WTC11 (cell line): ENCODE data around the gene RPL14. TPM values are rescaled to one million over a fixed set of nuclear protein-coding genes. Genes with fewer than 3 reads are reported as not detected.

ENCODE experiments used
- ATAC-seq: fragments of 200-7000 bp; cut with Tn5 transposase; 2 replicates; pipeline ENCODE4 v1.10.0; 2021; ENCODE audit warnings: mild to moderate bottlenecking, moderate library complexity
- CTCF ChIA-PET: fragments of 300-600 bp; sonication (Branson Sonifier 250); formaldehyde crosslinking; loops from one replicate; lab custom pipeline; 2021; ENCODE audit warnings: antibody characterized with exemption; lab: Charles Lee
- POLR2A ChIA-PET: fragments of 350-600 bp; sonication (Branson Sonifier 250); formaldehyde crosslinking; loops from one replicate; lab custom pipeline; 2021; ENCODE audit warnings: antibody characterized with exemption; lab: Charles Lee
- DNase-seq: peaks from one replicate; pipeline ENCODE4 v3.0.0; 2021; ENCODE audit warnings: low spot score
- H3K27ac Mint-ChIP-seq: 2 replicates; pipeline ENCODE4 v1.8.0; 2021; ENCODE audit warnings: mixed read lengths
- H3K27me3 Mint-ChIP-seq: 2 replicates; pipeline ENCODE4 v1.8.0; 2021; ENCODE audit warnings: low read depth, mild to moderate bottlenecking, moderate library complexity, mixed read lengths
- H3K36me3 Mint-ChIP-seq: 2 replicates; pipeline ENCODE4 v1.8.0; 2021; ENCODE audit warnings: mixed read lengths
- H3K4me1 Mint-ChIP-seq: 2 replicates; pipeline ENCODE4 v1.8.0; 2022; ENCODE audit warnings: mixed read lengths
- H3K4me3 Mint-ChIP-seq: 2 replicates; pipeline ENCODE4 v1.8.0; 2021; ENCODE audit warnings: mild to moderate bottlenecking, moderate library complexity, mixed read lengths
- H3K9me3 Mint-ChIP-seq: 2 replicates; pipeline ENCODE4 v1.8.0; 2021; ENCODE audit warnings: mixed read lengths
- CREM ChIP-seq: sonication (generic); formaldehyde crosslinking; IDR thresholded peaks from 2 replicates; pipeline ENCODE4 v1.8.1; 2022; ENCODE audit warnings: mild to moderate bottlenecking, missing genetic modification reagents, moderate library complexity
- E2F5 ChIP-seq: sonication (generic); formaldehyde crosslinking; IDR thresholded peaks from 2 replicates; pipeline ENCODE4 v1.8.1; 2022; ENCODE audit warnings: mild to moderate bottlenecking, moderate library complexity, missing genetic modification reagents
- ELF4 ChIP-seq: sonication (generic); formaldehyde crosslinking; IDR thresholded peaks from 2 replicates; pipeline ENCODE4 v1.8.1; 2022; ENCODE audit warnings: low read depth, mild to moderate bottlenecking, moderate library complexity, missing genetic modification reagents
- ETV6 ChIP-seq: sonication (generic); formaldehyde crosslinking; IDR thresholded peaks from 2 replicates; pipeline ENCODE4 v1.8.1; 2022; ENCODE audit warnings: mild to moderate bottlenecking, missing genetic modification reagents
- FOXJ3 ChIP-seq: sonication (generic); formaldehyde crosslinking; IDR thresholded peaks from 2 replicates; pipeline ENCODE4 v1.9.0; 2021; ENCODE audit warnings: missing genetic modification reagents, mild to moderate bottlenecking, borderline replicate concordance
- FOXK1 ChIP-seq: sonication (generic); formaldehyde crosslinking; IDR thresholded peaks from 2 replicates; pipeline ENCODE4 v1.8.0; 2022; ENCODE audit warnings: mild to moderate bottlenecking, moderate library complexity, missing genetic modification reagents
- FOXP1 ChIP-seq: sonication (generic); formaldehyde crosslinking; IDR thresholded peaks from 2 replicates; pipeline ENCODE4 v1.8.0; 2022; ENCODE audit warnings: missing genetic modification reagents, mild to moderate bottlenecking, moderate library complexity, borderline replicate concordance
- GABPB1 ChIP-seq: sonication (generic); formaldehyde crosslinking; IDR thresholded peaks from 2 replicates; pipeline ENCODE4 v1.8.1; 2023; ENCODE audit warnings: mild to moderate bottlenecking, missing genetic modification reagents
- HMGXB4 ChIP-seq: sonication (generic); formaldehyde crosslinking; IDR thresholded peaks from 2 replicates; pipeline ENCODE4 v1.8.1; 2023; ENCODE audit warnings: mild to moderate bottlenecking, moderate library complexity, missing genetic modification reagents
- JAZF1 ChIP-seq: fragments of 250-450 bp; sonication (Bioruptor Pico); IDR thresholded peaks from 2 replicates; pipeline ENCODE4 v1.9.0; 2021; ENCODE audit warnings: moderate library complexity, mild to moderate bottlenecking, inconsistent platforms
- MAX ChIP-seq: sonication (generic); formaldehyde crosslinking; IDR thresholded peaks from 2 replicates; pipeline ENCODE4 v1.8.0; 2022; ENCODE audit warnings: mild to moderate bottlenecking, missing genetic modification reagents
- NFE2L1 ChIP-seq: sonication (generic); formaldehyde crosslinking; IDR thresholded peaks from 2 replicates; pipeline ENCODE4 v1.8.1; 2023; ENCODE audit warnings: missing genetic modification reagents
- OVOL2 ChIP-seq: fragments of 250-450 bp; sonication (Bioruptor Pico); IDR thresholded peaks from 2 replicates; pipeline ENCODE4 v1.9.0; 2021; ENCODE audit warnings: mild to moderate bottlenecking, borderline replicate concordance
- PRRX2 ChIP-seq: fragments of 250-450 bp; sonication (Bioruptor Pico); IDR thresholded peaks from 2 replicates; pipeline ENCODE4 v1.8.0; 2021; ENCODE audit warnings: mild to moderate bottlenecking
- SP1 ChIP-seq: sonication (generic); formaldehyde crosslinking; conservative IDR thresholded peaks from 2 replicates; pipeline ENCODE4 v1.8.1; 2022; ENCODE audit warnings: missing genetic modification reagents
- TEAD1 ChIP-seq: sonication (generic); formaldehyde crosslinking; IDR thresholded peaks from 2 replicates; pipeline ENCODE4 v1.8.0; 2022; ENCODE audit warnings: mild to moderate bottlenecking, missing genetic modification reagents
- ZNF121 ChIP-seq: sonication (generic); formaldehyde crosslinking; IDR thresholded peaks from 2 replicates; pipeline ENCODE4 v1.8.0; 2023; ENCODE audit warnings: missing genetic modification reagents
- ZNF232 ChIP-seq: sonication (generic); formaldehyde crosslinking; IDR thresholded peaks from 2 replicates; pipeline ENCODE4 v1.8.0; 2022; ENCODE audit warnings: mild to moderate bottlenecking, missing genetic modification reagents
- ZNF396 ChIP-seq: fragments of 250-450 bp; sonication (Bioruptor Pico); IDR thresholded peaks from 2 replicates; pipeline ENCODE4 v1.8.0; 2021; ENCODE audit warnings: mild to moderate bottlenecking, moderate library complexity, borderline replicate concordance
- ZNF423 ChIP-seq: fragments of 250-450 bp; sonication (Bioruptor Pico); IDR thresholded peaks from 2 replicates; pipeline ENCODE4 v2.1.2; 2022; ENCODE audit warnings: mild to moderate bottlenecking, moderate library complexity
- total RNA-seq: library from RNA; stranded (reverse); gene quantifications from 3 replicates; pipeline ENCODE4 v1.2.3, GENCODE V29; 2021
- TF ChIP-seq, protein P1 (sequence below): fragments of 250-450 bp; sonication (Bioruptor Pico); conservative IDR thresholded peaks from 2 replicates; pipeline ENCODE4 v1.9.0; 2021; ENCODE audit warnings: mild to moderate bottlenecking
- TF ChIP-seq, protein P2 (sequence below): sonication (generic); formaldehyde crosslinking; IDR thresholded peaks from 2 replicates; pipeline ENCODE4 v1.8.1; 2023; ENCODE audit warnings: mild to moderate bottlenecking, missing genetic modification reagents
- TF ChIP-seq, protein P3 (sequence below): sonication (generic); formaldehyde crosslinking; IDR thresholded peaks from 2 replicates; pipeline ENCODE4 v1.8.1; 2023; ENCODE audit warnings: mild to moderate bottlenecking, missing genetic modification reagents, moderate library complexity

Gene RPL14
- total RNA-seq, 1 experiment from 2014 or later: 2,816 TPM

DNA sequence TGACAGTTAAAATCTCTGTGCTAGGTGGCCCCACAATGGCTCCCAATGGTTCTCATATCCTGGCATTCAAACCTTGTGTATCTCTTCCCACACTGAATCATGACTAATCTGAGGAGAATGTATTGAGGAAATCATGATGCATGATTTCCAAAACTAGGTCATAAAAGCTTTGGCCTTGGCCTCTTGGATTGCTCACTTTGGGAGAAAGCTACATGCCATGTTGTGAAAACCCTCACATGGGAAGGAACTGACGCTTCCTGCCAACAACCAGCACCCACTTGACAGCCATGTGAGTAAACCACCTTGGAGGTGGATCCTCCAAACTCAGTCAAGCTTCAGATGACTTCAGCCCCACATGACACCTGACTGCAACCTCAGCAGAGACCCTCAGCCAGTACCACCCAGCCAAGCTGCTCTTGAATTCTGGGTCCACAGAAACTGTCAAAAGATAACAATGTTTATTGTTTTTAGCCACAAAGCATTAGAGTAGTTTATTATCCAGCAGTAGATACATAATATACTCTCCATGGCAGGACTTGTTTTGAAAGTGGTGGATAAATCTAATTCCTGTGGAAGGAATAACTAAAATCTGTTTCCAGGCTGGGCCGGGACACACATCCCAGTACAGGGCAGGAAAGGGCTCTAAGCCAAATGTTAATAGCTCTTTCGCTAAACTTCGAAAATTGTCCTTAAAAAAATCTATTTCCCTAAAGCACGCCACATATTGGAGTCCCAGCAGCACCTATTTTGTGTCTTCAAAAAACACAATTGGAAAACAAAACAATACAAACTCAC, 47.7 kb downstream of the RPL14 start:
- H3K9me3 Mint-ChIP-seq: no peaks in the 10 kb centered on the region
- ATAC-seq: no peak
- no peak for TF ChIP-seq ZNF396 (CRISPR knock-in tag)
- TF ChIP-seq TEAD1: no peak
- no peak for TF ChIP-seq NFE2L1 (CRISPR knock-in tag)
- TF ChIP-seq ZNF232: no peak
- TF ChIP-seq OVOL2 (CRISPR knock-in tag): no peak
- TF ChIP-seq PRRX2 (CRISPR knock-in tag): no peak
- TF ChIP-seq, protein P1, sequence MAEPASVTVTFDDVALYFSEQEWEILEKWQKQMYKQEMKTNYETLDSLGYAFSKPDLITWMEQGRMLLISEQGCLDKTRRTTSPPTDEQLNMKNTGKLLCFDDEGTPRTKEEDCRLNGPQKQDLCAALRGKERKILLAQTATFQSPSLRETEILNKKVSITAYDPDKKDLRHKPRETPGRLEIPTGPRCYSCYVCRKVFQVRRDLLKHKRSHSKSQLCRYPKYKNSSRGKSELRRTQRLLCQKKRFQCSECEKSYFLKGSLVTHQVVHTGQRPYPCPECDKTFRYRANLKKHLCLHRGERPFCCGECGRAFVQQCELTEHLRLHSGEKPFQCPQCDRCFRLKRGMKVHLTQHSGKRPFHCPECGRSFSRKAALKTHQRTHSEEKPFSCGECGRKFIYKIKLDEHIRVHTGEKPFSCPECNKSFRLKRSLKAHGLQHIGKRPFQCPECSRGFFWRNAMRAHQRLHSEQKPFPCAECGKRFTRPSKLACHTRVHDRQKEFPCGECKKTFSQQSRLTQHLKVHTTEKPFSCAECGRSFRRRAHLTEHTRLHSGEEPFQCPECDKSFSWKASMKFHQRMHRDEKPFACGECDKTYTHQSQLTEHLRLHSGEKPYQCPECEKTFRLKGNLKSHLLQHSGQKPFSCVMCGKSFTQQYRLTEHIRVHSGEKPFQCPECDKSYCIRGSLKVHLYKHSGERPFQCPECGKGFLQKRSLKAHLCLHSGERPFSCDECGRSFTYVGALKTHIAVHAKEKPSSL: no peak
- peaks cover 17% of the 10 kb centered on the region for H3K4me1 Mint-ChIP-seq
- no peak overlapping the region for H3K27ac Mint-ChIP-seq
- DNase-seq: no peak
- peaks cover 2% of the 10 kb centered on the region; the same call in 1 of the 2 replicates for H3K27me3 Mint-ChIP-seq
- H3K4me3 Mint-ChIP-seq: peak overlapping the region; percentile 93
- ChIA-PET POLR2A (interaction anchor here (1.3 to 2.5 kb wide), 4 partner anchors 19 to 694 kb away, joined by 3 to 24 read pairs (median 4); partner anchors contain the start of genes CTNNB1, ZNF619 and ZNF621), CTCF (interaction anchor here (1.0 to 2.5 kb wide), 11 partner anchors 10 to 196 kb away, joined by 3 to 22 read pairs (median 6); partner anchors contain the start of genes RPL14, ZNF619 and ZNF621)
- H3K36me3 Mint-ChIP-seq: peaks cover 20% of the 10 kb centered on the region

DNA sequence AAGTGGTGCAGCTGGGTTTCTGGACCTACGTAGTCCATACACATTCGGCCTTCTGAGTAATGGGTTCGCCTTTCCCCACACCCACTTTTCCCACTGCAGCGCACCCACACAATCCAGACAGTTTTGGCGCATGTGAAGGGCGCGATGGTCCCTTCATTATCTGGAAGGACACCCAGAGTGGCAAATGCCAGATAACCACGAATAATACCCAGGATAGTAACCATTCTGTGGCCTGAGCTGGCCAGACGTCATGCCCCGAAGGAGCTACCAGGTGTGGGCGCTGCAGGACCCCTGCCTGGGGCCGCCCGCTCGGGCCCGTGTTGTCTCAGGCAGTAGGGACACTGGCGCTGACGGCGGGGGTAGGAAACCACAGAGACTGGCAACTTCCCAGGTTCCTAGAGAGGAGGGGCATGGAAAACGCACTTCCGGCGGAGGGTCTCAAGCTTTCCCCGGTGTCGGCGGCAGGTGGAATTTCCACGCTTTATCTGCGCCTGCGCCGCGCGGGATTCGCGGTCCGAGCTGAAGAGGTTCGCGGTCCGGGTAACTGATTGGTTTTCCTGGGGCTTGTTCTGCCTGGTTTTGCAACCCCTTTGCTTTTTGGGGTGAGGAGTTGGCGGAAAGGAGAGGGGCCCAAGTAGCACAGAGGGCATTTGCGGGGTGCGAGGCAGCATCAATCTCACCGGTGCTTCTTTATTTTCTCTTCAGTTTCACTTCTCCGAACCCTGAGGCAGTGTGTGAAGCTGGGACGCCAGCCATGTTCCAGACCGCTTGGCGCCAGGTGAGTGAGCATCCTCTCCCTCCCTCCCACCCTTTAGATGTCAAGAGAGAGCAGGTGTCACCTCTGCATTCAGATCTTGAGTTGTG, 48.7 kb downstream of the RPL14 start, which contains the start of gene ZNF620:
Gene ZNF620 (plus strand): TSS at position 441 of the 864 bp plus-strand sequence. CDS start 314 bp downstream, at position 755.
- H3K9me3 Mint-ChIP-seq: no peaks in the 10 kb centered on the region
- H3K4me1 Mint-ChIP-seq: peaks cover 17% of the 10 kb centered on the region
- DNase-seq: peak; percentile 88
- H3K36me3 Mint-ChIP-seq: peaks cover 30% of the 10 kb centered on the region
- TF ChIP-seq, protein P2, sequence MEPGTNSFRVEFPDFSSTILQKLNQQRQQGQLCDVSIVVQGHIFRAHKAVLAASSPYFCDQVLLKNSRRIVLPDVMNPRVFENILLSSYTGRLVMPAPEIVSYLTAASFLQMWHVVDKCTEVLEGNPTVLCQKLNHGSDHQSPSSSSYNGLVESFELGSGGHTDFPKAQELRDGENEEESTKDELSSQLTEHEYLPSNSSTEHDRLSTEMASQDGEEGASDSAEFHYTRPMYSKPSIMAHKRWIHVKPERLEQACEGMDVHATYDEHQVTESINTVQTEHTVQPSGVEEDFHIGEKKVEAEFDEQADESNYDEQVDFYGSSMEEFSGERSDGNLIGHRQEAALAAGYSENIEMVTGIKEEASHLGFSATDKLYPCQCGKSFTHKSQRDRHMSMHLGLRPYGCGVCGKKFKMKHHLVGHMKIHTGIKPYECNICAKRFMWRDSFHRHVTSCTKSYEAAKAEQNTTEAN: peak; percentile 19; the same call in 1 of the 2 replicates
- peak; percentile 78 for TF ChIP-seq FOXK1 (CRISPR knock-in tag)
- TF ChIP-seq HMGXB4 (CRISPR knock-in tag): peak; percentile 79
- TF ChIP-seq FOXJ3: no peak
- peak; percentile 72 for TF ChIP-seq MAX (CRISPR knock-in tag)
- TF ChIP-seq FOXP1: peak; percentile 59; the same call in 1 of the 2 replicates
- TF ChIP-seq CREM (CRISPR knock-in tag): peak; percentile 79
- TF ChIP-seq ZNF232: peak; percentile 76; the same call in 1 of the 2 replicates
- TF ChIP-seq ZNF121 (CRISPR knock-in tag): no peak
- TF ChIP-seq ELF4 (CRISPR knock-in tag): no peak
- peak; percentile 13; the same call in 1 of the 2 replicates for TF ChIP-seq ETV6
- peak; percentile 70 for TF ChIP-seq SP1
- no peak for TF ChIP-seq JAZF1 (CRISPR knock-in tag)
- TF ChIP-seq, protein P3, sequence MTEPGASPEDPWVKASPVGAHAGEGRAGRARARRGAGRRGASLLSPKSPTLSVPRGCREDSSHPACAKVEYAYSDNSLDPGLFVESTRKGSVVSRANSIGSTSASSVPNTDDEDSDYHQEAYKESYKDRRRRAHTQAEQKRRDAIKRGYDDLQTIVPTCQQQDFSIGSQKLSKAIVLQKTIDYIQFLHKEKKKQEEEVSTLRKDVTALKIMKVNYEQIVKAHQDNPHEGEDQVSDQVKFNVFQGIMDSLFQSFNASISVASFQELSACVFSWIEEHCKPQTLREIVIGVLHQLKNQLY (CRISPR knock-in tag): no peak
- 0 out of 2 replicates have a peak, but pooled peaks have one; percentile 44 for TF ChIP-seq E2F5 (CRISPR knock-in tag)
- peak; percentile 94 for TF ChIP-seq ZNF423 (CRISPR knock-in tag)
- TF ChIP-seq GABPB1 (CRISPR knock-in tag): peak; percentile 82
- H3K27me3 Mint-ChIP-seq: peaks cover 2% of the 10 kb centered on the region; the same call in 1 of the 2 replicates
- POLR2A ChIA-PET: interaction anchor here (1.3 to 2.5 kb wide), 4 partner anchors 18 to 693 kb away, joined by 3 to 24 read pairs (median 4); partner anchors contain the start of genes CTNNB1, ZNF619 and ZNF621
- CTCF ChIA-PET: interaction anchor here (0.7 to 2.5 kb wide), 12 partner anchors 11 to 325 kb away, joined by 3 to 22 read pairs (median 6); partner anchors contain the start of genes RPL14, ZNF619 and ZNF621
- H3K4me3 Mint-ChIP-seq: peak within 1 kb of the TSS; percentile 93
- peak; percentile 99 for ATAC-seq
- H3K27ac Mint-ChIP-seq: peak within 1 kb of the TSS; percentile 96
